ENCODE results near the gene TRAPPC14. TPM values are rescaled to one million over a fixed set of nuclear protein-coding genes. Genes with fewer than 3 reads are reported as not detected.

Gene TRAPPC14
- total and polyA plus RNA-seq, 10 of the 15 experiments (the other 5 are each of a cell fraction or from before 2014, with no cell fraction given) = 0.21 to 24.7 (median 7.5) TPM

DNA sequence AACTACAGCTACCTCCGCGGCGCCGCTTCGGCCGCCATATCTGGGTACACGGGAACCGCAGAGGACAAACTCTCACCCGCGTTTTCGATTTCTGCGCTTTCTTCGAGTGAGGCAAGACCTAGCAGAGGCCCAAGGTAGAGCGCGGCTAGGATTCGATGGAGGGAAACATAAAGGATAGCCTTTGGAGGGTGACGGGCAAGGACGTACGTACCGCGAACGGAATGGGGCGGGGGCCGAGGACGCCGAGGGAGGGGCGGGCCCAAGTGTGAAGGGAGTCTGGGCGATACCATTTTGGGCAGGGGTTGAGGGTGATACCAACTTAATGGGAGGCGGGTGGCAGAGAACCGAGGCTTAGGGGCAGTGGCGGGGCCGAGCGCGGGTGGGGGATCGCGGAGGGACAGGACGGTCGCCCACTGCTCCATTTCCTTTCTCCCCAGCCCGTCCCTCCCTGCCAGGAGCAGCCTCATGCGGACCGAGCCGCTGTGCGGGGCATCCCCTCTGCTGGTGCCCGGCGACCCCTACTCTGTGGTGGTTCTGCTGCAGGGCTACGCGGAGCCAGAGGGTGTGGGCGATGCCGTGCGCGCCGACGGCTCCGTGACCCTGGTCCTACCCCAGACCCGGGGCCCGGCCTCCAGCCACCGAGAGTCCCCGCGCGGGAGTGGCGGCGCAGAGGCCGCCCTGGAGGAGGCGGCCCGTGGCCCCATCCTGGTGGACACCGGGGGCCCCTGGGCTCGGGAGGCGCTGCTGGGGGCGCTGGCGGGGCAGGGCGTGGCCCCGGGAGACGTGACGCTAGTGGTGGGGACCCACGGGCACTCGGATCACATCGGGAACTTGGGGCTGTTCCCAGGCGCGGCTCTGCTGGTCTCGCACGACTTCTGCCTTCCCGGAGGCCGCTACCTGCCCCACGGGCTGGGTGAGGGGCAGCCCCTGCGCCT is 31.3 kb downstream of the TRAPPC14 start, which contains the start of gene MBLAC1 (continued):
- peak; percentile 83; the same call in 1 of the 2 replicates for TF ChIP-seq GATAD2B (conservative IDR thresholded peaks at IDR 0.05; ENCODE audit: low read depth)
- TF ChIP-seq BCL3 (IDR thresholded peaks at IDR 0.05; ENCODE audit: borderline replicate concordance, insufficient read depth, low read depth, low read length, poor library complexity, severe bottlenecking) = no peak
- peak; percentile 93 for TF ChIP-seq KLF5 (IDR thresholded peaks at IDR 0.05; ENCODE audit: partially characterized antibody)
- peak; percentile 52; the same call in 1 of the 2 replicates for TF ChIP-seq NKRF (conservative IDR thresholded peaks at IDR 0.05)
- TF ChIP-seq RUNX3 (IDR thresholded peaks at IDR 0.05; ENCODE audit: low read length) = peak; percentile 88
- TF ChIP-seq, protein P1, sequence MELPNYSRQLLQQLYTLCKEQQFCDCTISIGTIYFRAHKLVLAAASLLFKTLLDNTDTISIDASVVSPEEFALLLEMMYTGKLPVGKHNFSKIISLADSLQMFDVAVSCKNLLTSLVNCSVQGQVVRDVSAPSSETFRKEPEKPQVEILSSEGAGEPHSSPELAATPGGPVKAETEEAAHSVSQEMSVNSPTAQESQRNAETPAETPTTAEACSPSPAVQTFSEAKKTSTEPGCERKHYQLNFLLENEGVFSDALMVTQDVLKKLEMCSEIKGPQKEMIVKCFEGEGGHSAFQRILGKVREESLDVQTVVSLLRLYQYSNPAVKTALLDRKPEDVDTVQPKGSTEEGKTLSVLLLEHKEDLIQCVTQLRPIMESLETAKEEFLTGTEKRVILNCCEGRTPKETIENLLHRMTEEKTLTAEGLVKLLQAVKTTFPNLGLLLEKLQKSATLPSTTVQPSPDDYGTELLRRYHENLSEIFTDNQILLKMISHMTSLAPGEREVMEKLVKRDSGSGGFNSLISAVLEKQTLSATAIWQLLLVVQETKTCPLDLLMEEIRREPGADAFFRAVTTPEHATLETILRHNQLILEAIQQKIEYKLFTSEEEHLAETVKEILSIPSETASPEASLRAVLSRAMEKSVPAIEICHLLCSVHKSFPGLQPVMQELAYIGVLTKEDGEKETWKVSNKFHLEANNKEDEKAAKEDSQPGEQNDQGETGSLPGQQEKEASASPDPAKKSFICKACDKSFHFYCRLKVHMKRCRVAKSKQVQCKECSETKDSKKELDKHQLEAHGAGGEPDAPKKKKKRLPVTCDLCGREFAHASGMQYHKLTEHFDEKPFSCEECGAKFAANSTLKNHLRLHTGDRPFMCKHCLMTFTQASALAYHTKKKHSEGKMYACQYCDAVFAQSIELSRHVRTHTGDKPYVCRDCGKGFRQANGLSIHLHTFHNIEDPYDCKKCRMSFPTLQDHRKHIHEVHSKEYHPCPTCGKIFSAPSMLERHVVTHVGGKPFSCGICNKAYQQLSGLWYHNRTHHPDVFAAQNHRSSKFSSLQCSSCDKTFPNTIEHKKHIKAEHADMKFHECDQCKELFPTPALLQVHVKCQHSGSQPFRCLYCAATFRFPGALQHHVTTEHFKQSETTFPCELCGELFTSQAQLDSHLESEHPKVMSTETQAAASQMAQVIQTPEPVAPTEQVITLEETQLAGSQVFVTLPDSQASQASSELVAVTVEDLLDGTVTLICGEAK (IDR thresholded peaks at IDR 0.05; ENCODE audit: borderline replicate concordance) = peak; percentile 55; the same call in 1 of the 2 replicates
- TF ChIP-seq E4F1 (IDR thresholded peaks at IDR 0.05; ENCODE audit: borderline replicate concordance, partially characterized antibody) = no peak
- TF ChIP-seq CHD1 (IDR thresholded peaks at IDR 0.05; ENCODE audit: low read depth, low read length) = peak; percentile 98
- peak; percentile 87 for TF ChIP-seq BCLAF1 (IDR thresholded peaks at IDR 0.05)
- TF ChIP-seq ESRRA (IDR thresholded peaks at IDR 0.05; ENCODE audit: low read length) = no peak
- no peak for TF ChIP-seq KAT2A (conservative IDR thresholded peaks at IDR 0.05; ENCODE audit: control insufficient read depth, low read depth, low read length)
- TF ChIP-seq DPF2 (IDR thresholded peaks at IDR 0.05) = peak; percentile 78; the same call in 1 of the 2 replicates
- peak in 1 of 2 experiments; percentile 29; a peak in 1 of 4 replicates for TF ChIP-seq IKZF2 (IDR thresholded peaks at IDR 0.05)

All from GM12878 (cell line).